Stomach (tissue), 4 donors: ENCODE data around the gene GPR176.
A peak's percentile ranks its signal among the peaks of the same experiment; 100 is the strongest.

ENCODE experiments used
- POLR2A ChIP-seq, 4 donors: fragments of 450-650 bp; IDR thresholded peaks; one replicate each; pipeline ENCODE4 v1.6.1; 2016; ENCODE audit warnings: antibody characterized with exemption in 4 of 4, control low read depth in 2 of 4, mild to moderate bottlenecking in 1 of 4, moderate library complexity in 1 of 4
- POLR2AphosphoS5 ChIP-seq, 3 donors: sonication (generic); formaldehyde crosslinking; IDR thresholded peaks; one replicate each; pipeline ENCODE4 v1.6.1; 2016; ENCODE audit warnings: antibody characterized with exemption in 3 of 3
- TF ChIP-seq, protein P1 (sequence below), 7 experiments: fragments of 450-650 bp in 4 of 7; fragments of 200-600 bp in 3 of 7; sonication (generic) in 3 of 7; IDR thresholded peaks; one replicate each; pipeline ENCODE4 v1.5.1; 2016 to 2019; ENCODE audit warnings: antibody characterized with exemption in 7 of 7, control low read depth in 2 of 7, mild to moderate bottlenecking in 1 of 7

GRCh38 chr15:39919748-39920509 is at the start of gene GPR176:
- TF ChIP-seq, protein P1, sequence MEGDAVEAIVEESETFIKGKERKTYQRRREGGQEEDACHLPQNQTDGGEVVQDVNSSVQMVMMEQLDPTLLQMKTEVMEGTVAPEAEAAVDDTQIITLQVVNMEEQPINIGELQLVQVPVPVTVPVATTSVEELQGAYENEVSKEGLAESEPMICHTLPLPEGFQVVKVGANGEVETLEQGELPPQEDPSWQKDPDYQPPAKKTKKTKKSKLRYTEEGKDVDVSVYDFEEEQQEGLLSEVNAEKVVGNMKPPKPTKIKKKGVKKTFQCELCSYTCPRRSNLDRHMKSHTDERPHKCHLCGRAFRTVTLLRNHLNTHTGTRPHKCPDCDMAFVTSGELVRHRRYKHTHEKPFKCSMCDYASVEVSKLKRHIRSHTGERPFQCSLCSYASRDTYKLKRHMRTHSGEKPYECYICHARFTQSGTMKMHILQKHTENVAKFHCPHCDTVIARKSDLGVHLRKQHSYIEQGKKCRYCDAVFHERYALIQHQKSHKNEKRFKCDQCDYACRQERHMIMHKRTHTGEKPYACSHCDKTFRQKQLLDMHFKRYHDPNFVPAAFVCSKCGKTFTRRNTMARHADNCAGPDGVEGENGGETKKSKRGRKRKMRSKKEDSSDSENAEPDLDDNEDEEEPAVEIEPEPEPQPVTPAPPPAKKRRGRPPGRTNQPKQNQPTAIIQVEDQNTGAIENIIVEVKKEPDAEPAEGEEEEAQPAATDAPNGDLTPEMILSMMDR (IDR thresholded peaks at IDR 0.05), result no peak
- TF ChIP-seq POLR2A (IDR thresholded peaks at IDR 0.05) (no peak), POLR2AphosphoS5 (IDR thresholded peaks at IDR 0.05) (peak in 1 of 3 donors; percentile 29)
